ENCODE measurements around the gene UGGT2.

GRCh38 chr13:96052656-96053002 lies 572 bp downstream of the UGGT2 start:
- TF ChIP-seq POLR2A (IDR thresholded peaks at IDR 0.05; ENCODE audit: low read depth) (no peak), POLR2AphosphoS5 (IDR thresholded peaks at IDR 0.05) (no peak), EP300 (IDR thresholded peaks at IDR 0.05) (no peak)
- TF ChIP-seq, protein P1, sequence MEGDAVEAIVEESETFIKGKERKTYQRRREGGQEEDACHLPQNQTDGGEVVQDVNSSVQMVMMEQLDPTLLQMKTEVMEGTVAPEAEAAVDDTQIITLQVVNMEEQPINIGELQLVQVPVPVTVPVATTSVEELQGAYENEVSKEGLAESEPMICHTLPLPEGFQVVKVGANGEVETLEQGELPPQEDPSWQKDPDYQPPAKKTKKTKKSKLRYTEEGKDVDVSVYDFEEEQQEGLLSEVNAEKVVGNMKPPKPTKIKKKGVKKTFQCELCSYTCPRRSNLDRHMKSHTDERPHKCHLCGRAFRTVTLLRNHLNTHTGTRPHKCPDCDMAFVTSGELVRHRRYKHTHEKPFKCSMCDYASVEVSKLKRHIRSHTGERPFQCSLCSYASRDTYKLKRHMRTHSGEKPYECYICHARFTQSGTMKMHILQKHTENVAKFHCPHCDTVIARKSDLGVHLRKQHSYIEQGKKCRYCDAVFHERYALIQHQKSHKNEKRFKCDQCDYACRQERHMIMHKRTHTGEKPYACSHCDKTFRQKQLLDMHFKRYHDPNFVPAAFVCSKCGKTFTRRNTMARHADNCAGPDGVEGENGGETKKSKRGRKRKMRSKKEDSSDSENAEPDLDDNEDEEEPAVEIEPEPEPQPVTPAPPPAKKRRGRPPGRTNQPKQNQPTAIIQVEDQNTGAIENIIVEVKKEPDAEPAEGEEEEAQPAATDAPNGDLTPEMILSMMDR (IDR thresholded peaks at IDR 0.05) = no peak

All from esophagus muscularis mucosa (tissue), 4 donors.